SKM-1 (cell line): ENCODE measurements around the gene ANKRD33.

ENCODE experiments used
- DNase-seq: peaks from one replicate; lab custom pipeline; 2025; ENCODE audit not compliant: unreplicated experiment; lab: John Stamatoyannopoulos, UW

The ANKRD33 gene

DNA sequence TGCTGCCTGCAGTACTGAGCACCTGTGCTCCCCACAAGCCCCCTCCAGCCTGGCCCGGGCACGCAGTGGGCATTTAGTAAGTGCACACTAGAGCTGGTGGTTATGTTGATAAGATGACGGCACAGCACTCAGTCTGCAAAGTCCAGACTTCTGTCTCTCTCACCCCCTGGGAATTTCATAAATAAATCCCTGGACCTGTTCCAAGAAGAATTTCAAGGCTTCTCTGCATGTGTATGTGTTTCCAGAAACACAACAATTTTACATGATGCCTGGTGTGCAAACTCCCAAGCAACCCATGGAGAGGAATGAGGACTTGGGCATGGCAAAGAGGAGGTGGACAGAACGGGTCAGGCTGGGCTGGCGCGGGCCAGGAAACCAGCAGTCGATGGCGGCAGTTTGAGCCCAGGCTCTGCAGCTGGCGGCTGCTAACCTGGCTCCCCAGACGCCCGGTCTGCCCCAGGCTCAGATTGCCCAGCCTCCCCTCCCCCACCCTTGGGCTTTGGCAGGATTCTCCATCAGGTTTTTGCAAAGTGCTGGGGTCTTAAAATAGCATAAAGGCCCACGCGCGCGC is 53.2 kb downstream of the ANKRD33 start:
- DNase-seq = no peak
